Measurements from ENCODE around the gene TEX13B.
"Not testable (repeated sequence)": the region's sequence is repeated elsewhere in the genome, so short reads cannot be mapped to it uniquely, and the experiment has no call there.

The TEX13B gene

DNA sequence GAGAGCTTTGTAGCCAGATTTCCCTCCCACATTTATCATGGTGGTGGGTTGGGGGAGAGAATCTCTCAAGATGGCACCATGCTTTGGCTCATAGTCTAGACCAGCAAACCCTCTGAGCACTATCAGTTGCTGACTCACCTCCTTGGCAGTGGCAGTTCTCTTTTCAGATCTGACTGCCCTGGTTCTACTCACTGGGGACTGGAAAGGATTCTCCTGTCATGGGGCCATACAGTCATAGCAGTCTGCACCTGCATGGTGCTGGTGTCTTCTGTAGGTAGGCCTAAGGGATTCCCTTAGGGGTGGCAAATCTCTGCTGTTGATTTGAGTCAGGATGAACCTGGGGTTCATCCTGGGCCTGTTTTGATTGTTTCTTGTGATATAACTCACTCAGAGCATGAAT is 2.6 kb downstream of the TEX13B start:
- no peak overlapping the region for H3K4me3 ChIP-seq
- H3K27ac ChIP-seq: no peak overlapping the region
- TF ChIP-seq, protein P1, sequence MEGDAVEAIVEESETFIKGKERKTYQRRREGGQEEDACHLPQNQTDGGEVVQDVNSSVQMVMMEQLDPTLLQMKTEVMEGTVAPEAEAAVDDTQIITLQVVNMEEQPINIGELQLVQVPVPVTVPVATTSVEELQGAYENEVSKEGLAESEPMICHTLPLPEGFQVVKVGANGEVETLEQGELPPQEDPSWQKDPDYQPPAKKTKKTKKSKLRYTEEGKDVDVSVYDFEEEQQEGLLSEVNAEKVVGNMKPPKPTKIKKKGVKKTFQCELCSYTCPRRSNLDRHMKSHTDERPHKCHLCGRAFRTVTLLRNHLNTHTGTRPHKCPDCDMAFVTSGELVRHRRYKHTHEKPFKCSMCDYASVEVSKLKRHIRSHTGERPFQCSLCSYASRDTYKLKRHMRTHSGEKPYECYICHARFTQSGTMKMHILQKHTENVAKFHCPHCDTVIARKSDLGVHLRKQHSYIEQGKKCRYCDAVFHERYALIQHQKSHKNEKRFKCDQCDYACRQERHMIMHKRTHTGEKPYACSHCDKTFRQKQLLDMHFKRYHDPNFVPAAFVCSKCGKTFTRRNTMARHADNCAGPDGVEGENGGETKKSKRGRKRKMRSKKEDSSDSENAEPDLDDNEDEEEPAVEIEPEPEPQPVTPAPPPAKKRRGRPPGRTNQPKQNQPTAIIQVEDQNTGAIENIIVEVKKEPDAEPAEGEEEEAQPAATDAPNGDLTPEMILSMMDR (IDR thresholded peaks at IDR 0.05): no peak
- no peak for DNase-seq (ENCODE audit: low spot score)

DNA sequence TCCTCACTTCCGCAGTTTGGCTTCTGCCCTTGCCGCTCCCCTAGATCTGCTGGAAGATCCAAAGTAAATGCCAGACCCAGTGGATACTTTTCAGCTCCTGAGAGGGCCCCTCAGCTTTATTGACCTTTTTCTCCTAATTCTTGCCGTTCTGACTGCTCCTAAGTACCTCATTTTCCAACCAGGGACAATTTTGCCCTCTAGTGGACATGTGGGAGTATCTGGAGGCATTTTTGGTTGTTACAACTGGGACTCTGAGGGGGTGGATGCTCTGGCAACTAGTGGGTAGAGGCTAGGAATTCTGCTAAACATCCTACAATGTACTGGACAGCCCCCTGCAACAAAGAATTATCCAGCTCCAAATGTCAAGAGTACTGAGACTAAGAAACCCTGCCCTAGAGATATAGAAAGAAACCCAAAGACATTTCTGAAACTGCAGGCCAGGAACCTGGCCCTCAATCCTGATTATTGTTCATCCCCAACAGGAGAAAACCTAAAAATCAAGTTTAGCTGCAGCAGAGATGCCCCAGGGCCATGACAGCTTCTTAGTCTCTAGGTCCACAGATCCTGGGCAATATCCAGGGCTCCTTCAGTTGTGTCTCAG is 3.4 kb downstream of the TEX13B start:
- DNase-seq (ENCODE audit: low spot score): no peak
- TF ChIP-seq, protein P1 (IDR thresholded peaks at IDR 0.05): no peak
- no peak overlapping the region for H3K4me3 ChIP-seq
- no peak overlapping the region for H3K27ac ChIP-seq

DNA sequence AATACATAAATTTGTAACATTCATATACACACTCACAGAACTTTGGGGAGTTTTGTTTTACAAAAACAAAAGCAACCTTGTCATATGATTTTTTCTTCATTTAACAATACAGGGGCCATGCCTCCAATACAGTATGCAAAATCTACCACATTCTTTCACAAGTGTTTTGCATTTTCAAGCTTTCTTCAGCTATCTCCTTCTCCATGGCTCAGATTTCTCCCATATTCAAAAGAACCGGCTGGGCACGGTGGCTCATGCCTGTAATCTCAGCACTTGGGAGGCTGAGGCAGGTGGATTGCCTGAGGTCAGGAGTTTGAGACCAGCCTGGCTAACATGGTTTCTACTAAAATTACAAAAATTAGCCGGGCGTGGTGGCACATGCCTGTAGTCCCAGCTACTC is 4.1 kb downstream of the TEX13B start:
- H3K27ac ChIP-seq: no peak overlapping the region
- TF ChIP-seq, protein P1 (IDR thresholded peaks at IDR 0.05): no peak
- no peak for DNase-seq (ENCODE audit: low spot score)
- no peak overlapping the region for H3K4me3 ChIP-seq

DNA sequence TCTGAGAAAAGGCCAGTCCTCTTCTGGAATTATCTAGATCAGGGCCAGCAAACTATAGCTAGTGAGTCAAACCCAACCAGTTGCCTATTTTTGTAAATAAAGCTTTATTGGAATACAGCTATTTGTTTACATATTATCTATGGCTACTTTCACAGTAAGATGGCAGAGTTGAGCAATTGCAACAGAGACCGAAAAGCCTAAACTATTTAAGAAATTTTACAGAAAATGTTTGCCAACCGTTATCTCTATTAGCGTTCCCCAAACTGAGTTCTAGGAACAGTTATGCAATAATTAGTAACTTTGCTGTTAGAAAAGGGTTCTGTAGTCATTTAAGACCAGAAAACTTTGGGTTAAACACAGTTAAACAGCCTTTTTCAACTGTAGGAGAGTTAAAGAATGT is 10.5 kb downstream of the TEX13B start:
- Histone ChIP-seq H3K27ac (no peak overlapping the region), H3K4me3 (no peak overlapping the region)
- TF ChIP-seq, protein P1 (IDR thresholded peaks at IDR 0.05): no peak
- no peak for DNase-seq (ENCODE audit: low spot score)

DNA sequence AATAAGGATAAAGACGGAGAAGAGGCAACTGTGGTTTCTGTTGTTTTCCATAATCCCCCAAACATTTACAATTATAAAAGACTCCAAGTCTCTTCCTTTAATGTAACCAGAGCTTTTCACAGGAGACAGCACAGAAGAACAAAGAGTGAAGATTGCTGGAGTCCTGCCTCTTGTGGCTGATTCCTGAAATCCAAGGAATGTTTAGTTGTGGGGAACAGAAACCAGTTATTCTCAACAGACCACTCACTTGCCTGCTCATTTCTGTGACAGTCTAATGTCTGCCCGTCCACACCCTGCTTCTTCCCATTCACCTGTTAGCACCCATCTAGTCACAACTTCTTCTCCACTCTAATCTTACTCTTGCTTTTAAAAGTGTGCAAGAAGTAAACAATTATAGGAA is 12.1 kb downstream of the TEX13B start:
- Histone ChIP-seq H3K27ac (no peak overlapping the region), H3K4me3 (no peak overlapping the region)
- no peak for DNase-seq (ENCODE audit: low spot score)
- TF ChIP-seq, protein P1 (IDR thresholded peaks at IDR 0.05): no peak

DNA sequence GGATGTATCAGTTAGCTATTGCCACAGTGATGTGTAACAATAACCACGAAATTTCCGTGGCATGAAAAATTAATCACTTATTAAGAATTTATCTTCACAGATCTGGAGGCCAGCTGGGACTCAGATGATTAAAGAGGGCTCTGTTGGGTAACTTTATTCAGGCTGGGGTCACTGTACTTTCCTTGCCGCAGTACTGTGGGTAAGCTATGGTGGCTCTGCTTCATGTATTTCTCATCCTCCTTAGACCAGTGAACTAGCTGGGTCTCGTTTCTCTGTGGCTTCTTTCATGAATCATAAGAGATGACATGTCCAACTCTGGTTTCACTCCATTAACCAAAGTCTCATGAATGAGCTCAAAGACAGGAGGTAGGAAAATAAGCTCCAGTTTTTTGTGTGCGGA is 13.5 kb downstream of the TEX13B start:
- Histone ChIP-seq H3K4me3 (no peak overlapping the region), H3K27ac (no peak overlapping the region)
- TF ChIP-seq, protein P1 (IDR thresholded peaks at IDR 0.05): no peak
- DNase-seq (ENCODE audit: low spot score): no peak

DNA sequence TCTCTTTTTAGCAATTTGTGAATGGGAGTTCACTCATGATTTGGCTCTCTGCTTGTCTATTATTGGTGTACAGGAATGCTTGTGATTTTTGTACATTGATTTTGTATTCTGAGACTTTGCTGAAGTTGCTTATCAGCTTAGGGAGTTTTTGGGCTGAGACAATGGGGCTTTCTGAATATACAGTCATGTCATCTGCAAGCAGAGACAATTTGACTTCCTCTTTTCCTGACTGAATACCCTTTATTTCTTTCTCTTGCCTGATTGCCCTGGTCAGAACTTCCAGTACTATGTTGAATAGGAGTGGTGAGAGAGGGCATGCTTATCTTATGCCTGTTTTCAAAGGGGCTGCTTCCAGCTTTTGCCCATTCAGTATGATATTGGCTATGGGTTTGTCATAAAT is 26.8 kb downstream of the TEX13B start:
- DNase-seq (ENCODE audit: low spot score); H3K27ac ChIP-seq; H3K4me3 ChIP-seq: not testable (repeated sequence)

DNA sequence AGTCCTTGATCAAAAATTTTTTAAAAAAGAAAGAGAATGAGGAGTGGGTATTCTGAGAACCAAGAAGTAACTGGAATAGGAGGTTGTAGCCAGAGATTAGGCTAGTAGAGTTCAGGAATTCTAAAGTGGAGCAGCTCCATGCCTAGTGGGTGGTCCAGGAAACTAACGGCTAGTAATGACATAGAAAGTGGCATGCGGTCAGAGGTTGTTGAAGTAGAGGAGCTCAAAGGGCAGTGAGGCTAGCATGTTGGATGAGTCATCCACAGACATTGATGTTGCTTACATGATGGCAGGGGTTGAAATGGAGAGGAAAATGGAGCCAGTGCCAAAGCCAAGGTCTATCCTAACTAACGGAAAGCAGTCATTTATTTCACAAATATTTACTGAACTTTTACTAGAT is 42.1 kb downstream of the TEX13B start:
- TF ChIP-seq, protein P1 (IDR thresholded peaks at IDR 0.05): no peak
- H3K27ac ChIP-seq: no peak overlapping the region
- DNase-seq (ENCODE audit: low spot score): no peak
- H3K4me3 ChIP-seq: no peak overlapping the region

Measured in coronary artery (tissue), 2 donors.